ENCODE measurements around the gene CC2D2B.
A peak's percentile ranks its signal among the peaks of the same experiment; 100 is the strongest.

The CC2D2B gene, protein sequence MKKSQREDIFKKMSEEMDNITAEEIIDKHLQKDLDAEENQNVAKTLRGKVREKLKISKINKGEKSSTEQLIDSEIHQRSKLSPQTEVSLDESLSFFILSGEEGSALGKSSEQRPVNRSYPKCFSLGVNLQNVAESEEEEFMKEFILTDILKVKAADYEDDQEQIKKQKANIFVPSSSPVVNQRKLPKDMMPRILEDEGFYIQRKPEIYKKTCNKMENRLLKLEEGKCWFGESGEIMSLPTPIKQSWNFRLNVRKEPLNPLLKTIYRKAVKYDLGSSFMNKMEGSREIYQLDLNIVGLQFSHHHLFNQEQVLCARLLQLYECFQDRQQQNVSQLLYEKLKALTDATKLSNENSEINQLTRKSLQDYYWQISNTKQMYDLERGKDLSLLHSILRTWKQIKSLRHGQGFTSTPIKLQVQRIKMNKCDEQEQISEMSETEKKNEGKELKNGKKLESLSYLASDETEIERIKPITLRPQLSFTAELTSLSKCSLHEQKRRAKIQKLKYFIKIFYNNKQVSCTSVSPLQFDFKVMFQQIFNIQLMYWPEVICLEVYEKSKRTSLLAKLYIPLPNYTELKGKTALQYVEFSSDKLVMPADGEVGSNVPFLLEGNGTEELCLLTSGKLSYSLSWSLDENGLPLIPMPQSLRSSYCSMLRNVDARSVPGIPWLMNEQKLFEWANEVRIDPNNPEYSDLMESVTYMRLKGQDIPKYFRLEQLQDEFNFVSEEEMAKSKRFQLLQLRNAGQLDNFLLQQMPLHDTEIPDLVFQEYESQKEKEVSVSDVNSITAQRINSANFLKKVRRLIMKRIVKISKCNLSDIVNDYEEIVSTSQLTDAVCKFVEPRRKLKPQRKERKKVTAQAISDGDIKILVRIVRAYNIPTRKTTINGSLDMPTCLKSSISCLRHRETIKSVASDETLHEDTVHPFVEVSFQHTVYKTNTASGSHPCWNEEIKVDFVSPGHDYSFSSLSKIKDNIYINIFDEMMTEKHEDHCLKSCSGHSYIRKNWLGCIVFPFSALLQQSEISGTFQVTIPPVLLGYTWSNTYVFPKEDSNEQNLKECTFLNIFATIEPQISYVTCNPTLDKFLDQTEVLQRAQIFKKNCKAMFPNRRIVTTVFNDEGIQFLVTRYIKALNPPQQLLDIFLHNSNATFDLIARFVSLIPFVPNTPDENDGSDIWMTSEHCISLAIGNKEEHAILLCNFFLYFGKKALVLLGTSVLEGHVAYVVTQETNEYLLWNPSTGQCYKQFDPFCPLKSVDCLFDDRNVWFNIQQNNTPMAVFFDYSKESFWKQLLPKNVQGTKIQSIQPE (N-terminal part only)

DNA sequence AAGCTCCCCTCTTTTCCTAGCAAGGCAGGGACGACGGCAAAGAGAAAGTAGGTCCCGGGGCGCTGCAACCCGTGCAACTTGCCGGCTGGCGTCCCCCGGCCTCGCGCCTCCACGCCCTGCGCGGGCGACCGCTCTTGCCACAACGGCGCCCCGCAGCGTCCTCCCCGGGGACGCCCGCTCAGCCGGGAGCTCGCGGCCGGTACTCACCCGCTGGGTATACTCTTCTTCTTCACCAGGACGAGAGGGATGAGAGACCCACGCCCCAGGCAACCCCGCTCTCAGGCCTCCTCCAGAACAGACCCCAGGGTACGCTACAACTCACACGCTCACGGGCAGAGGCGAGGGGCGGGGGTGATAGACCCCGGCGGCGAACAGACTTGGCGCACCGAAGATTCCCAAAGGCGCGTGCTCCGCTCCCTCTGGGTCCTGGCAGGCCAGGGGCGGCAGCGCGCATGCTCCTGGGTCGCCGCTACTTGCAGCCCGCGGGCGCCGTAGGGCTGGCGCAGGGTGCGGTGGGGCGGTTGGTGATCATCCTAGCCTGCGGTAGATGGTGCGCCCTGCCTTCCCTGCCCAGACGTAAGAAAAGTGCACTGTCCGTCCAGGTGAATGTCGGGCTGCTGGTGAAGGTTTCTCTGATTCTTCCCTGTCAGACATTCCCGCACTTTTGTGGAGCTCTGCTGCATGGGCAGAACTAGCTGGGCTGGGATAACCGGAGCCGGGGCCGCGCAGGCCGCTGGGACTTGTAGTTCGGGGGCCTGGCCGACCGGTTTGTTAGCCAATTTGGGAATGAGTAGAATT lies at the start of gene CC2D2B:
CC2D2B (plus strand) TSS at position 520 of the 798 bp plus-strand sequence. CDS start 3,349 bp downstream, outside the sequence.
- Histone ChIP-seq H3K4me3 (ENCODE audit: low read depth in 1 of 2, low read length in 2 of 2) (peak within 1 kb of the TSS; percentile 93), H3K36me3 (ENCODE audit: control insufficient read depth in 1 of 2, insufficient read depth in 2 of 2, low read length in 2 of 2) (peaks cover 3 to 12% of the 10 kb centered on the region in 2 donors), H3K9me3 (ENCODE audit: control insufficient read depth in 1 of 2, low read length in 2 of 2) (no peaks in the 10 kb centered on the region), H3K4me1 (ENCODE audit: control insufficient read depth in 1 of 2, insufficient read depth in 2 of 2, low read length in 2 of 2) (no peaks in the 10 kb centered on the region), H3K27me3 (ENCODE audit: low read depth, low read length) (no peaks in the 10 kb centered on the region), H3K27ac (ENCODE audit: low read length) (peak within 1 kb of the TSS; percentile 84)

DNA sequence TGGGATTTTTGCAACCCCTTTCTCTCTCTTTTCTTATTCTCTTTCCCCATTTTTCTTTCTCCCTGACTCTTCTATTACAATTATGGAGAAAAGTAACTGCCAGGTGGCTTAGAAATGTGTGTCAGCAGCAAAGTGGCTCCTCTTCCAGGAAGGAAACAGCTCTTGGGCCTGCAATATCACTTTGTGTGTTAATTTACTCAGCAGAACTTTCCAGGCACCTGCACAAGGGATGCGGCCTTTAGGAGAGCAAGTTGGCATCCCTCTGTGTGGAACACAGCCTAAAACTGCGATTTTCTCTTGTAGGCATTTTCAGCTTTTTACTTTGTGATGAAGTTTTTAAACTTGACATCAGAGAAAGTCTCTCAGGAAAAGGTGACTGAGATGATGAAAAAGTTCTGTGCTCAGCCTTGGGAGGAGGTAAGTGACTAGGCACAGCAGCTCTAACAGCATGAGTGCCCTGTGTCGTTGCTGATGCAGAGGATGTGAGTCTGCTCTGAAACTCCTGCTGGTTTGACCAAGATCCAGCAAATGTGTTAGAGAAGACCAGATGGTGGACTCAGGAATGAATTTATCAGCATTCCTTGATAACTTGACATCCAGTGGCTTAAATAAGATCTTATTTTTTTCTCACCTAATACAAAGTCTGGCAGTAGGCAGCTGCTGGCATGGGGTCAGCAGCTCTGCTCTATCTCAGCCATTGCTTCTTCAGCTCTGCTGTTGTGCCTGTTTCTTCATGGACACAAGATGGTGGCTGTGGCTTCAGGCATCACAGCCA lies 47.4 kb upstream of the CC2D2B start:
- no peaks in the 10 kb centered on the region for H3K9me3 ChIP-seq (ENCODE audit: control insufficient read depth in 1 of 2, low read length in 2 of 2)
- no peak overlapping the region for H3K4me3 ChIP-seq (ENCODE audit: low read depth in 1 of 2, low read length in 2 of 2)
- H3K36me3 ChIP-seq (ENCODE audit: control insufficient read depth in 1 of 2, insufficient read depth in 2 of 2, low read length in 2 of 2): peaks cover 0 to 12% of the 10 kb centered on the region in 2 donors
- no peaks in the 10 kb centered on the region for H3K4me1 ChIP-seq (ENCODE audit: control insufficient read depth in 1 of 2, insufficient read depth in 2 of 2, low read length in 2 of 2)
- no peak overlapping the region for H3K27ac ChIP-seq (ENCODE audit: low read length)
- no peaks in the 10 kb centered on the region for H3K27me3 ChIP-seq (ENCODE audit: low read depth, low read length)

DNA sequence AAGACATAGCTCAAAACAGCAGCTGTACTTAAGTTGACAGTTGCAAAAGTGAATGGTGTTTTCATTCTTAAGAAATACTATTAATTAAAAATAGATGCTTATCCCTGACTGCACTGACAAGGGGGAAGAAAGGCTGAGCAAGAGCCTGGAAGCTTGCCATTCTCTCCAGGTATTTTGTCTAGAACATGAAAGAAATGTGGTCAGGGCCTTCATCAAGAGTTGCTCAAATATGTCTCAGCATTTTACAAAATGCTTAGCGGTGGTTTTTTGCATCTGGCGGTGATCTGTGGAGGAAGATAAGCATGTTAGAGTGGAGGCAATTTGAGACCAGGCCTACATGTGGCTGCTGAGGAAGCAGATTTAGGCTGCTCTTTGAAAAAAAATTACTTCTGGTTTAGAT lies 46.4 kb upstream of the CC2D2B start:
- Histone ChIP-seq H3K36me3 (ENCODE audit: control insufficient read depth in 1 of 2, insufficient read depth in 2 of 2, low read length in 2 of 2) (peaks cover 3 to 19% of the 10 kb centered on the region in 2 donors), H3K27me3 (ENCODE audit: low read depth, low read length) (no peaks in the 10 kb centered on the region), H3K9me3 (ENCODE audit: control insufficient read depth in 1 of 2, low read length in 2 of 2) (no peaks in the 10 kb centered on the region), H3K4me3 (ENCODE audit: low read depth in 1 of 2, low read length in 2 of 2) (no peak overlapping the region), H3K27ac (ENCODE audit: low read length) (no peak overlapping the region), H3K4me1 (ENCODE audit: control insufficient read depth in 1 of 2, insufficient read depth in 2 of 2, low read length in 2 of 2) (no peaks in the 10 kb centered on the region)

DNA sequence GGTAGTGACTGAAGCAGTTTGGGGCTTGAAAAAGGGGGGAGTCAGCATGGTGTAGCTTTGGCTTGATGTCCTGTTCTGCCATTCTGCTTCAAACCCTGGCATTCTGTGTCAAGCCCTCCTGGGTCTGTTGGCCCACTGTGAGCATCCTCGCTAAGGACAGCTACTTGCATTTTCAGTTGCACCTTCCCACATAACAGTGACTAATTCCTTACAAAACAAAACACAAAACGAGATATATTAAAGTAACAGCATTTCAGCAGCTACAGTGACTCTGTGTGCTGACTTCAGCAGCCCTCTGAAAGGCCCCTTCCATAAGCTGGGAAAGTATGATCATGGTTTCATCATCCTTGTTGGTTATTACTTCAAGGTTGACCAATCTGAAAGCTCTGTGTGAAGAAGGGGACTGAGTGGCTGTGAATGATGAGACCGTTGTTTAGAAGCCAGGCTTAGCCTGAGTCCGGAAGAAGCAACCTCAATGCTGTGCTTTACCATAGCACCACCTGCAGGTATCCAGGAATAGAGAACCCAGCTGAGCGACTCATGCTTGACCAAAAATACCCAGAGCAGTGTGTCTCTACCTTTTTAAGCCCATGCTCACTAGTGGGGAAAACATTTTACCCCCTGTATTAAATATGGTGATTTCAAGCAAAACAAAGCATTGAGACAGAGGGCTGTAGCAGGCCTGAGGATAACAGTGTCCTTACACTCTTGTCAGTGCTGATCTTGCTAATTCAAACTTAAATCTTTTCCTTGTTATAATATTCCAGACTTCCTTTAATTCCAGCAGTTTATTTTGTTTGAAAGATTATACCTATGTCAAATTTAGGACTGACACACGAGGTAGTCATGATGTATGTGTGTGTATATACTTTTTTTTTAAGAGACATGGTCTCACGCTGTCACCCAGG lies 42.6 kb upstream of the CC2D2B start:
- H3K27ac ChIP-seq (ENCODE audit: low read length): no peak overlapping the region

DNA sequence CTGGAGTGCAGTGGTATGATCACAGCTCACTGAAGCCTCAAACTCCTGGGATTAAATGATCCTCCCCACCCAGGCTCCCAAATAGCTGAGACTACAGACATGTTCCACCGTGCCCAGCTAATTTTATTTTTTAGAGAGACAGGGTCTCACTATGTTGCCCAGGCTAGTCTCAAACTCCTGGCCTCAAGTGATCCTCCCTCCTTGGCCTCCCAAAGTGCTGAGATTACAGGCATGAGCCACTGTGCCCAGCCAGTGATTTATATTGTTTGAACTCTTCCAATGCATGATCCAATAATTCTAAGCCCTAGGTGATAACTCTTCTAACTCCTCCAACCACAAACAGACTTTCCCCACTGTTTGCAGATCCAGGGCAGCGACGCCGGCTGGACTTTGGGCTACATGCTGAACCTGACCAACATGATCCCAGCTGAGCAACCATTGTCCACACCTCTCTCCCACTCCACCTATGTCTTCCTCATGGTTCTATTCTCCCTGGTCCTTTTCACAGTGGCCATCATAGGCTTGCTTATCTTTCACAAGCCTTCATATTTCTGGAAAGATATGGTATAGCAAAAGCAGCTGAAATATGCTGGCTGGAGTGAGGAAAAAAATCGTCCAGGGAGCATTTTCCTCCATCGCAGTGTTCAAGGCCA lies 41.8 kb upstream of the CC2D2B start:
- Histone ChIP-seq H3K27me3 (ENCODE audit: low read depth, low read length) (no peaks in the 10 kb centered on the region), H3K4me1 (ENCODE audit: control insufficient read depth in 1 of 2, insufficient read depth in 2 of 2, low read length in 2 of 2) (no peaks in the 10 kb centered on the region), H3K4me3 (ENCODE audit: low read depth in 1 of 2, low read length in 2 of 2) (no peak overlapping the region), H3K36me3 (ENCODE audit: control insufficient read depth in 1 of 2, insufficient read depth in 2 of 2, low read length in 2 of 2) (peaks cover 20 to 34% of the 10 kb centered on the region in 2 donors), H3K27ac (ENCODE audit: low read length) (no peak overlapping the region), H3K9me3 (ENCODE audit: control insufficient read depth in 1 of 2, low read length in 2 of 2) (no peaks in the 10 kb centered on the region)

More for the DNA sequence above, 42.6 kb upstream of the CC2D2B start:
- Histone ChIP-seq H3K4me1 (ENCODE audit: control insufficient read depth in 1 of 2, insufficient read depth in 2 of 2, low read length in 2 of 2) (no peaks in the 10 kb centered on the region), H3K9me3 (ENCODE audit: control insufficient read depth in 1 of 2, low read length in 2 of 2) (no peaks in the 10 kb centered on the region), H3K27me3 (ENCODE audit: low read depth, low read length) (no peaks in the 10 kb centered on the region), H3K4me3 (ENCODE audit: low read depth in 1 of 2, low read length in 2 of 2) (no peak overlapping the region), H3K36me3 (ENCODE audit: control insufficient read depth in 1 of 2, insufficient read depth in 2 of 2, low read length in 2 of 2) (peaks cover 20 to 28% of the 10 kb centered on the region in 2 donors)

DNA sequence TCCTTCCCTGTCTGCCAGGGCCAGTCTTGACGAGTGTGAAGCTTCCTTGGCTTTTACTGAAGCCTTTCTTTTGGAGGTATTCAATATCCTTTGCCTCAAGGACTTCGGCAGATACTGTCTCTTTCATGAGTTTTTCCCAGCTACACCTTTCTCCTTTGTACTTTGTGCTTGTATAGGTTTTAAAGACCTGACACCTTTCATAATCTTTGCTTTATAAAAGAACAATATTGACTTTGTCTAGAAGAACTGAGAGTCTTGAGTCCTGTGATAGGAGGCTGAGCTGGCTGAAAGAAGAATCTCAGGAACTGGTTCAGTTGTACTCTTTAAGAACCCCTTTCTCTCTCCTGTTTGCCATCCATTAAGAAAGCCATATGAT lies 41.3 kb upstream of the CC2D2B start:
- H3K27ac ChIP-seq (ENCODE audit: low read length): no peak overlapping the region
- H3K36me3 ChIP-seq (ENCODE audit: control insufficient read depth in 1 of 2, insufficient read depth in 2 of 2, low read length in 2 of 2): peaks cover 20 to 38% of the 10 kb centered on the region in 2 donors
- H3K9me3 ChIP-seq (ENCODE audit: control insufficient read depth in 1 of 2, low read length in 2 of 2): no peaks in the 10 kb centered on the region
- no peaks in the 10 kb centered on the region for H3K4me1 ChIP-seq (ENCODE audit: control insufficient read depth in 1 of 2, insufficient read depth in 2 of 2, low read length in 2 of 2)
- no peak overlapping the region for H3K4me3 ChIP-seq (ENCODE audit: low read depth in 1 of 2, low read length in 2 of 2)
- no peaks in the 10 kb centered on the region for H3K27me3 ChIP-seq (ENCODE audit: low read depth, low read length)

DNA sequence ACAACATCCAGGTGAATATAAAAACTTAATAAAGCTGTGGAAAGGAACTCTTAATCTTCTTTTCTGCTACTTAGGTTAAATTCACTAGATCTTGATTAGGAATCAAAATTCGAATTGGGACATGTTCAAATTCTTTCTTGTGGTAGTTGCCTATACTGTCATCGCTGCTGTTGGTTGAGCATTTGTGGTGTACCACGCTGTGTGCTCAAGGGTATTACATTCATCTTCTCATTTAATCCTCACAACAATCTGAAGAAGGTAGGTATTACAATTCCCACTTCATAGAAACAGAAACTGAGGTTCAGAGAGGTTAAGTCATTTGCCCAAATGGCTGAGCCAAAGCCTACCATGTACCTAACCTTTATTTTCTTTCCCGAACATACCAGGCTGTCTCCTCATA lies 39.9 kb upstream of the CC2D2B start:
- Histone ChIP-seq H3K9me3 (ENCODE audit: control insufficient read depth in 1 of 2, low read length in 2 of 2) (no peaks in the 10 kb centered on the region), H3K36me3 (ENCODE audit: control insufficient read depth in 1 of 2, insufficient read depth in 2 of 2, low read length in 2 of 2) (peaks cover 20 to 44% of the 10 kb centered on the region in 2 donors)

DNA sequence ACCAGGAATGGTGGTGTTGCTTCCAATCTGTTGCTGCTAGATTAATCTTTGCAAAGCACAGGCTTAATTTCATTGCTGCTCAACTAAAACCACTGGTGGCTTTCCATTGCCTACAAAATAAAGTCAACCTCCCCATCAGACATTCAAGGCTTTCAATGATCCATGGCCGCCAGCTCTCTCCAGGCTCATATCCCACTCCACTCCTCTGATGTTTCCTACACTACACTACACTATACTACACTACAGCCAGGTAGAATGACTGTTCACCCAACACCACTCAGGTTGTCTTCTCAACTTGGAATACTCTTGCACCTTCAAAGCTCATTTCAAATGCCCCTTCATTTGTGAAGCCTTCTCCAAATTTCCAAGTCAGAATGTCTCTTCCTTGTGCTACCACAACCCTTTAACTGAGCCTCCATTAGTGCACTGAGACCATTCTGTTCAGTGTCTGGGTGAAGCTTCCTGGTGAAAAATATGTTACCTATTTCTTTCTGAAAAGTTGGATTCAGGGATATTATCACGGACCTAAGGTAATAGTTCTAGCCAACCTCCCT lies 35.5 kb upstream of the CC2D2B start:
- no peaks in the 10 kb centered on the region for H3K27me3 ChIP-seq (ENCODE audit: low read depth, low read length)
- no peaks in the 10 kb centered on the region for H3K9me3 ChIP-seq (ENCODE audit: control insufficient read depth in 1 of 2, low read length in 2 of 2)
- H3K36me3 ChIP-seq (ENCODE audit: control insufficient read depth in 1 of 2, insufficient read depth in 2 of 2, low read length in 2 of 2): peaks cover 21 to 53% of the 10 kb centered on the region in 2 donors
- no peaks in the 10 kb centered on the region for H3K4me1 ChIP-seq (ENCODE audit: control insufficient read depth in 1 of 2, insufficient read depth in 2 of 2, low read length in 2 of 2)
- no peak overlapping the region for H3K4me3 ChIP-seq (ENCODE audit: low read depth in 1 of 2, low read length in 2 of 2)
- no peak overlapping the region for H3K27ac ChIP-seq (ENCODE audit: low read length)

More for the DNA sequence above, 39.9 kb upstream of the CC2D2B start:
- Histone ChIP-seq H3K27ac (ENCODE audit: low read length) (no peak overlapping the region), H3K4me3 (ENCODE audit: low read depth in 1 of 2, low read length in 2 of 2) (no peak overlapping the region), H3K4me1 (ENCODE audit: control insufficient read depth in 1 of 2, insufficient read depth in 2 of 2, low read length in 2 of 2) (no peaks in the 10 kb centered on the region), H3K27me3 (ENCODE audit: low read depth, low read length) (no peaks in the 10 kb centered on the region)

DNA sequence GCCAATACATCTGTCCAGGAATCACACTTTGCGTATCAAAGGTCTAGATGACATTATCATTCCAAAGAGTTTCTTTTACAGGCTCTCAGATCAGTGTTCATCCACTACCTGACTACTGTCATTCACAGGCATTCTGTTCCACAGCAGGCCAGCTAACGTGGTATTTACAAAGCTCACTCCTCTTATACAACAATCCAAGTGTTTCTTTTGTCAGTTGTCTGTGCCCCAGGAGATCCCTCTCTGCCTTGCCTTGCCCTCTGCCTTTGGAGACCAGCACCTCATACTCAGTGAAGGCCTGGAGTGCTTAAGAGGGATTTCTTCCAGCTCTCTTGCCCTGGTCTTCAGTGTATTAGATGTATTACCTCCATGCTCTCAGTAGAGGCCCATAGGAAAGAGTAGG lies 34.6 kb upstream of the CC2D2B start:
- H3K4me1 ChIP-seq (ENCODE audit: control insufficient read depth in 1 of 2, insufficient read depth in 2 of 2, low read length in 2 of 2): no peaks in the 10 kb centered on the region
- H3K27me3 ChIP-seq (ENCODE audit: low read depth, low read length): no peaks in the 10 kb centered on the region
- H3K36me3 ChIP-seq (ENCODE audit: control insufficient read depth in 1 of 2, insufficient read depth in 2 of 2, low read length in 2 of 2): peaks cover 14 to 51% of the 10 kb centered on the region in 2 donors
- H3K4me3 ChIP-seq (ENCODE audit: low read depth in 1 of 2, low read length in 2 of 2): no peak overlapping the region
- H3K27ac ChIP-seq (ENCODE audit: low read length): no peak overlapping the region
- H3K9me3 ChIP-seq (ENCODE audit: control insufficient read depth in 1 of 2, low read length in 2 of 2): no peaks in the 10 kb centered on the region

All from muscle layer of duodenum (tissue), 2 donors.